Activated naive CD4-positive, alpha-beta T cell (primary cell): ENCODE results near the gene TMEM132D.

Experiments
- DNase-seq, 4 experiments: peaks; one replicate each; lab custom pipeline; 2025; lab: John Stamatoyannopoulos, UW

The TMEM132D gene

DNA sequence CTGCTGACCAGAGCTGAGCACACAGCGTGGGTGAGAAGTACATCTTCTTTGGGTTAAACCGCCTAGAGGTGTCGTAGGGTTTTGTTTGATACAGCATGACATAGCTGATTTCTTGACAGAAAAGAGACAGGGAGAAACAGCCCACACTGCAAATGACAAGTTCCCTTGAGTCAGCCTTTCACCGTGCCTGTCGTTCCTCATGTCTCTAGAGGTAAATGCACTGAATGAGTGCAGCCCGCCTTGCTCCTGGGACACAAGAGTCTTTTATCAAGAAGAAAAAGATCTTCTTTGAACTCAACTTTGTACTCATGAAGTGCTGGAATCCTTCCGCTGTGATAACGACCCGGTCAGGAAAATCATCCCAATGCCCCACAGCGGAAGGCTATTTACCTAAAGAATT is 77.6 kb downstream of the TMEM132D start:
- DNase-seq: no peak

DNA sequence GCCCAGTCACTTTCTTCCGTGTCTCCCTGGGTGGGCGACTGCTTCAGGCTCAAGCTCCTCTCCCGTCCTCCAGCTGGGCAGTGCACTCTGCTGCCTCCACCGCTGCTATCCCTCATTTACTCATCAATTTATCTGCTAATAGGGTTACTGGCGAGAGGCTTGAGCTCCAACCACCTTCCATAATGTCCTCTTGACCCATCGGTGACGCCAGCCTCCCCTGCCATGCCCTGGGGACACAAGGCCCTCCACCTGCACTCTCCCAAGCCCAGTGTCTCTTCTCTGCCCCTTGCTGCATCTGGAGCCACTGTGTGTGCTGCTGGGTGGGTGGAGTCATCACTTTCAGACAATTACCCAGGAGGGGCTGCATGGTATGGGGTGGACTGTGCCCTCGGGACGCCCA is 78.5 kb downstream of the TMEM132D start:
- DNase-seq: no peak

DNA sequence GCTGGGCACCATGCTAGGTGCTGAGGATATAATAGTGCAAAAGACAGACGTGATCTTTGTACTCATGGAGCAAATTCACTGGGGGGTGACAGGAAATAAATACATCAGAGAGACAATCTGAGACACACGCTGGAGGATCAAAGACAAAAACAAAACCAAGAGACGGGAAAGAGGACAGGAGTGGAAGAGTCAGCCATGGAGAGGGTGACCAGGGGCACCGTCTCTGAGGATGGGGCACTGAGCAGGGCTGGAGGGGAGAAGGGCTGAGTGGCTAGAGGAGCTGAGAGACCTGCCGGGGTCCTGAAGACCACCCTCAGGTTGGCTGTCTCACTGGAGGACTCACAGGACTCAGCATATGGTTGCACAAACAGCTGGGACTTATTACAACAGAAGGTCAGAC is 81.9 kb downstream of the TMEM132D start:
- no peak for DNase-seq

DNA sequence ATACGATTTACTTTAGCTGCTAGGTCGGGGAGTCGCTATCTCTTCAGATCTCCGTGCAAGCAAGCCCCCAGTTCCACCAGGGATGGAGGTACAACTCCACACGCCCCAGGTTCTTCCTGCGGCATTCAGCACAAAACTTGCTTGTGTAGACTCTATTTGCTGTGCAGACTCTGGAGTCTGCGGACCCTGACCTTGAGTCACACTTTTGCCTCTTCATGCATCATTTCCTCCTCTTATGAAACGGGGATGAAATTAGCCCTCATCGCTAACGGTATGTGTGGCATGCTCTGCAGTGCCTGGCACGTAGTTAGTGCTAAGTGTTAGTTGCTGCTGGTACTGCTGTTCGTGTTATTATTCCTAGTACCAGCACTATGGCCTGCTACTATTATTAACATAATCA is 84.4 kb downstream of the TMEM132D start:
- DNase-seq: no peak

DNA sequence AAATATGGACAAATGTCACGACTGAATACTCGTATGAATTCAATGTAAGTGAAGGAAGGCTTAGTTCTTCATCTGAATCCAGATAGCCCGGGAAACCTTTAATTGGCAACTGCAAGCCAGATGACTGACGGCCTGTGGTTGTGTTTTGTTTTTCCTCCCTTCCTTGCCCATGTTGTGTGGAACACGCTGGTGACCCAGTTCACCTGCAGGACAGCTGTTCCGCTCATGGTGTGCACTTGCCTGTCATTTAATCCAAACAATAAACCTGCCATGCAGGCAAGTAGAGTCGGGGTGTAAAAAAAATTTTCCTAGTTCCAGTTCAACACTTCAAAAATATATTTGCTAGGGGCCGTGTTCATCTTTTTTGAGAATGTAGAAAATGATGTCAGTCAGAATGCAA is 88.0 kb downstream of the TMEM132D start:
- no peak for DNase-seq

DNA sequence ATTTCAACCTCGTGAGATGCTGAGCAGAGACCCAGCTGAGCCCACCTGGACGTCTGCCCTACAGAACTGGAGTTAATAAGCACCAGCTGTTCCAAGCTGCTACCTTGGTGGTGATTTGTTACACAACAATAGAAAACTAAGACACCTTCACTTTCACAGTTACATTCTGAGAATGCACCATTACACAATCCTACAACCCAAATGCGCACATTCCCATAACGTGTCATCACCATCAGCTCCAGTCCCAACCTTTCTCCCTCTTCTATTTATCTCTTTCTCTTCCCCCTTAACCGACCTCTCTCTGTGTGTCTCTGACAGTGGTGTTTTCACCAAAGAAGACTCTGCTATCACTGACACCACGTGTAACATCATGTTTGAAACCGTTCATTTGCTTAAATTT is 91.9 kb downstream of the TMEM132D start:
- DNase-seq: no peak

DNA sequence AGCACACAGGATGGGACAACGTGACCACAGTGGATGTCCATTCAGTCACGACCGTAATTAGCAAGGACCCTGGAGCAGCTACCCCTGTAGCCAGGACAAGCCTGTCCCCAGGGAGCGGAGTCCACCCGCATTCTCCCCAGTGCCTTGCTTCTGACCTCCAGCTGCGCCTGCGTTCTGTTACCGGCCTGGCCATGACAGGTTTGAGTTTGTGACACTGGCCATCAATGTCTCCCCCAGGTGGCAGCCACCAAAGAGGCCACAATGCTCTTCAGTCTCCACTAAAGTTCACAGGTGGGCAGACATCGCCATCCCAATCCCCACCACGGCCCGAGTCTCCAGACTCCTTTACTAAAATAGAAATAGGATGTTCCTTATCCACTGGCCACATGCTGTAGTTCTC is 96.7 kb downstream of the TMEM132D start:
- DNase-seq: no peak

DNA sequence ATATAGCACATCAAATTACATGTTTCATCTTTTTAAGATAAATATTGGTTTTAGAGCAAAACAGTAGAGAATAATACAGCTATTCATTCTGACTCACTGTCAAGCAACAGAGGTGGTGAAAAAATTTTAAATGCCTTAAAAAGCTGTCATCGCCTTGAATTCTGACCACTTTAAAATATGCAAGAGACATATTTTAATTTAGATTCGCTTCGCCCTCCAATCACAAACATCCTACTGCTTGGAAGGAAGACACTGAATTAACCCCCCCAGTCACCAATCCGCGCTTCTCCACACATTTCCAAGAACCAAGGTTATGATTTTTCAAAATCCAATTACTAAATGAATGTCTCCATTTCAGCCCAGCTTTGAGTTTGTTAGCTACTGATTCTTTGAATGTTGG is 112.4 kb downstream of the TMEM132D start:
- DNase-seq: no peak

DNA sequence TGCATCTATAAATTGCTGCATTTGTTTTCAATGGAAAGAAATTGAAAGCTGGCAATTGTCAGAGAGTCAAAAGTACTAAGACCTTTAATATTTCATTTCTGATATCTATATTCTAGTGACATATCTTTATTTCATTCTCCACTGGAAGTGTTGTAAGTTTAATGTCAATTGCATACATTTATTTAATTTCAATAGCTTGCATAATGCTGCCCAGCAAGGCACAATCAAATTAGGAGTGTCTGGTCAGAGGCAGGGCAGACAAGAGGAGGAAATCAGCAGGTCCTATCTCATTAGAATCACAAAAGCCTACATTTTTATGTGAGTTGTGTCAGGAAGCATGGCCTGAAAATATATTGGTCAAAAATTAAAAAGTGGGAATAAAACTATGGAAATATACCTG is 112.9 kb downstream of the TMEM132D start:
- no peak for DNase-seq

DNA sequence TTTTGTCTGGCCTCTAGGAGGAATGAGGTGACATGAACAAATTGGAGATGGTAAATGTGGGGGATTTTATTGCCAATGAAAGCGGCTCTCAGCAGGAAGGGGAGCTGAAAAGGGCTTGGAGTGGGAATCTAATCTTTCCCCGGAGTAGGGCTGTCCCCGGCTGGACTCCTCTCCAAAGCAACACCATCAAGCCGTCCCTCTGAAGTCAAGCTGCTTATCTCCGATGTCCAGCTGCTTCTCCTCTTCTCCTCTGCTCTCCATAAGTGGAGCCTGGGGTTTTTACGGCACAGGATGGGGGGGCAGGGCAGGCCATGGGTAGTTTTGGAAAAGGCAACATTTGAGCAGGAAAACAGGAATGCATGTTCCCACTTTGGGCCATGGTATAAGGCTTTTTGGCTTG is 113.5 kb downstream of the TMEM132D start:
- DNase-seq: no peak

DNA sequence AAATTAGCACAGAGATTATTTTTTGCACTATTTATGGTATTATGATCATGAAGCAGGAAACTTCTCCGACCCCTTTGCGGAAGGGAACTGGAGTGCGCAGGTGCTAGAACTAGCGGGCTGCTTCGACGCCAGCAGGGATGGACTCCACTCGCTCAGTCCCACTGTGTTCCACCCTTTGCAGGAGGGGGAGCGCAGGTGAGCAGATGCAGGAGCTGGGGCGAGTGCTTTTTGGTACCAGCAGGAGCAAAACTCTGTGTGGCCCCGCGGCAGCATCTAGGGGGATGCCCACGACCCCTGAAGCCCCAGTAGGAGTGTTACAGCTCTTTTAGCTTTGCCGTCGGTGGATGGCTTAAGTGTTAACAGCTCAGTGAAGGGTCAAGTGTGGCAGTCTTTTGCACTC is 113.9 kb downstream of the TMEM132D start:
- DNase-seq: no peak

DNA sequence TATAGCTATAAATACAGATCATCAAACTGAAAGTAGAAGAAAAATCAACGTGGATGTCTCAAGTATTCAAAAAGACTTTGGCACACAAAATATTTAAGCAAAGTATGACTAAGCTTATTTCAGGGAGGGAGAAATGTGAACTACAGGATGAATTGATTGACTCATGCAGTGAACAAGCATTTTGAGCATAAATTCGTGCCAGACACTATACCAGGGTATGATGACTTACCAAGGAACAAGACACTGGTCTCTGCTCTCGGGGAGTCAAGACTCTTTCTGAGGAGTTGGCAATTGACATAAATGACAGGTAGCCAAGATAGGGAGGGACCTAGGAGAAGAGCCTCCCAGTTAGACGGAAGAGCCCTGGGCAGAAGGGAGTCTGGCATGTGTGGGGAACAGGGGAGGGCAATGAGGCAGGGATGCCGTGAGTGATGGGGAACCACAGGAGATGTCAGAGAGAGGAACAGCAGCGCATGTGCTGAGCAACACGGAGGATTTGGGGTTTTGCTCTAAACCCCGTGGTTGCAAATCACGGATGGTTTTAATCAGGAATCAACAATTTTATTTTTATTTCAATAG is 115.2 kb downstream of the TMEM132D start:
- DNase-seq: no peak

DNA sequence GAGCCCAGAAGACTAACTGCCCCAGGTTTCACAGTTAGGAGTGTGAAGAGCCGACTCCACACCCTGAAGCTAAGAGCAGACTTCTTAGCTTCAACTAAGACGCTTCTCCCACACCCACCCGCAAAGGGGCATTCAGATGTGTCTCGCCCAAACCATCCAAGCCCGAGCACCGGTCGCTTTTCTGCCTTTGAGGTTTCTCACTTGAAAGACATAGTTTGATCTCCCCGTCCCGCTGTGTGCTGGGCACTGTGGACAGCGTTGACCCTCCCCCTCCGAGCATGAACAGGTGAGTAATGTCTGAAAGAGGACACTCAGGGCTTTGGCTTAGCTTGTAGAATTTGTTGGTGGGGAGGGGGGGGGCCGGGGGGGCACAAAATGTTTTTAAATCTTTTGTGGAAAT is 123.8 kb downstream of the TMEM132D start:
- DNase-seq: no peak

DNA sequence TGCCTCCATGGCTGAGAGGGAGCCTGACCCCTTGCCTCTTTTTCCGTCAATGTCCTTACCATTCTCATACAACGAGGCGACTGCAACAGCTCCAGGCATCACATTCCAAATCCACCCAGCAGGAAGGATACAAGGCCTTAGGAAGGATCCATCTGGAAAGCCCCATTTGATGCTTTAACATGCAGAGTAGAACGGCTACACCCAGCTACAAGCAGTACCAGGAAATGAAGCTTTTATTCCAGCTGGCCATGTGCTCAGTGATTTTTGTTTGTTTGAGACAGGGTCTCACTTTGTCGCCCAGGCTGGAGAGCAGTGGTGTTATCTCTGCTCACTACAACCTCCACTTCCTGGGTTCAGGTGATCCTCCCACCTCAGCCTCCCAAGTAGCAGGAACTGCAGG is 124.8 kb downstream of the TMEM132D start:
- DNase-seq: no peak

DNA sequence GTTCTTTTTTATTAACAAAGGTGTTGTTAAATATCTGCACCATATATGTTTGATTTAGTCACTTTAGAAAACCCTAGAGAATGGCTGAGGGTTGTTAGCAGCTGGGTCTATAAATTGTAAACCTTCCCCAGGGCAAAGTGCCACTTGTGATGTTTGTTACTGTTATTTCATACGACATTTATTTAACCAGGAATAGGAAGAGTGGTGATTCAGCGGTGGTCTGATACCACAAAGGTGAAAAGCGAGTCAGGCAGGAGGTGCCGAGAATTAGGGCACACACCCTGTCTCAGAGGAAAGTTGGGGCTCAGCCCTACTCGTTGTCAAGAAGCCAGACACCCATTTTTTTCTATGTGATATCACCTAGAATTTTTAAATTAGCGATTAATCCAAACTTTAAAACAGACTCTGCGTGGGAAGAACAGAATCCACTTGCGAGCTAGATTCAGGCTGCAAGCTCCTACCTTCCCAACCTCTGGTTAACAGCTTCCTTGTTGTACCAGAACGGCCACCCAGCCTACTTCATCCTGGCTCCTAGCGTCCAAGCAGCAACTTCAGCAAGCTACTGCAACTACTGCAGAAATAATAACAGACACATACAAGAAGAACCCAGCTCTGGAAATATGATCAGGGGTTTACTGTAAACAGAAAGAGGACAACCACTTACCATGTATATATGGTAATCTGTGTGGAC is 126.7 kb downstream of the TMEM132D start:
- DNase-seq: no peak

DNA sequence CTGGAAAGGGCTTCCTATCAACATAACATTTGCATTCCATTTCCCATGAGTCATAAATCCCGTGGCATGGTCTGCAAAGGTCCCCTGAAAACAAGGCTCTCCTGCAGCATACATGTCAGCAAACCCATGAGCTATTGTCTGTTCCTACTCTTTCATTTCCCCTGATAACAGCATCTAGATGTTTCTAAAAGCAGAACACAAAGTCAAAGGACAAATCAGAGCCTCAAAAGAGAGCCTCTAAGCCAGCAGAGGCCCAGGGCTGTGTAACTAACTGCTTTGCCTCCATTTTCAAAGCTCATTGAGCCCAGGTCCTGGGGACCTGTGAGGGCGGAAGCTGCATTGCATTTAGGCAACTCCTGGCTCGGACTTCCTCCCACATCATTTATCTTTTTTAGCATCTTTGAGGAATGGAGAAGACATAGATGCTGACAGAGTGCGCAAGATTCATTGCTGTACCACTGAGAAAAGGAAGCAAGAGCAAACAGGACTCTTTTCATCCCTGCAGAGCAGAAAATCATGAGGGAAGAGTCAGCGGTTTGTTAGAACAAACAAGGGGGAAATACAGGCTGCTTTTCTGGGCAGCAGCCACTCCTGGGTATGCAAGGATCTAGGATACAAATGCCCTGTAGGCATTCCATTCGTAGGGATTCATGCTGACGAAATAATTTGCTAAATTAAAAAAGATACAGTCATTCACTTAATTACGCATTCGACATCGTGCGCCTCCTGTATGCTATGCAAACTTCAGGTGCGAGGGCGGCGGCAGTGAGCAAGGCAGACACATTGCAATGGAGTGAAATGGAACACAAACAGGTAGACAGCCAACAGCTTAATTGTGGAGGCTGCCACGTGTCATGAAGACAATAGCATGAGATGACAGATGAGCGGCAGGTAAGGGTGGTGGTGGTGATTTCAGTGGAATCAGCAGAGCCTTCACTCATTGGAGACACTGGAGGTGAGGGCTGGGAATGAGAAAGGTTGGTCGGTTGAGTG is 131.0 kb downstream of the TMEM132D start:
- DNase-seq: no peak

DNA sequence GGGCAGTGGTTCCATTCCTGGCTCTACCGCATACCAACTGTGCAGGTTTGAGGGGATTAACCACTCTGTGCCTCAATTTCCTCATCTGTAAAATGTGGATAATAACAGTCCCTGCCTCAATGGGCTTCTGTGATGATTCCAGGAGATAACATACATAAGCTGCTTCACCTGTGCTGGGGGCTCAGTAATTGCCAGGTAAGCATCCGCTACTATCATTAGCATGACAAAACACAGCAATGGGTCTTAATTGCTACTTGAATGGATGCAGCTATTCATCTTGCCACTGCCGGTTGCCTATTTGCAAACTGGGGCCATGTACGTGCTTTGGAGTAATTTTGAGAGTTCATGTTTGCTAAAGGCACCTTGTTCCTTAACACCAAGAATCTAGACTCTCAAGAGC is 132.6 kb downstream of the TMEM132D start:
- DNase-seq: no peak

DNA sequence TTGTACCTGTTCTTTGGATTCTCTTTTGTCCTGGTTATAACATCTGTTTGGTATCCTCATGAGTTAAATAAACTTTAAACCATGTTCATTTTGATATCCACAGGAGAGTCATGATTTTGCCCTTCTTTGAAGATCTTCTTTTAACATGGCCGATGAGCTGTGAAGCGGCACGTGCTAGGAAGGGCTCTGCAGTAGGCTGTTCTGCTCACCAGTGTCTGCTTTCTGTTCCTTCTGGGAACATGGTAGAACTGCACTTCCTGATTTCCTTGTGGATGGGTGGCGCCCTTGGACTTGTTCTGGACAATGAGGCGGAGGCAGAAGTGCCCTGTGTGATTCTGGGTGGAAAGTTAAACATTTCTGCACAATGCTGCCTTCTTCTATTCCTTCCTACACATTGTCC is 138.1 kb downstream of the TMEM132D start:
- no peak for DNase-seq

DNA sequence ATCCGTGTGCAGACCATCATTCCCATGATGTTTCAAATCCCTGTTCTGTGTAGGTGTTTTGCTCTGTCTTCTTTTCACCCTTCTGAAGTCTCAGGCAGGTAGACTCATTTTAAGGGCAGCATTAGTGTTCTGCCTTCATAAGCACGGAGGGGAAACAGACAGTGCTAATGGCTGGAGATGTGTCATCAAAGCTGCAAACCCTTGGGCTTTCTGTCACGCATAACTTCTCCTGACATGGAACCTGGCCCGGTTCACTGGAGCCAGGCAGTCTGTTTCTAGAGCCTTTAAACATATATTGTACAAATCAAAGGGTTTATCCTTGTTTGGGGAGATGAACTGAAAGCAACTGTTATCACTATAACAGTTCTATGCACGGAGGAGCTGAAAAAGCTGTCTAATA is 141.4 kb downstream of the TMEM132D start:
- no peak for DNase-seq

DNA sequence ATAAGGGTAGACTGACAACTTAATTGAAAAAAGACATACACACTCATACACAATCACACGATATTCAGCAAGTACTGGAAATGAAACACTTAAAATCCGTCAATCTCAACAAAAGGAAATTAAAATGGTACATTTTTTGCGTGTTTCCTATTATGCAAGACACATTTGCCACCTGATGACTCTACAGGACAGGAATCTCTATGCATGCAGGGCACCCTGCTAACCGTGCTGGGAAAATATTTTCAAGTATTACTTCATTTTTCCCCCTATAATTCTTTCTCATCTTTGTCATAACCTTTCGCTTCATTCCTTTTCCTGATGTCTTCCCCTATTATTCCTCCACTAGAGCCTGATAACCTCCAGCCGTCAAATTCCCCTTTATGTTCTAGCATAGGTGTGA is 150.2 kb downstream of the TMEM132D start:
- no peak for DNase-seq

DNA sequence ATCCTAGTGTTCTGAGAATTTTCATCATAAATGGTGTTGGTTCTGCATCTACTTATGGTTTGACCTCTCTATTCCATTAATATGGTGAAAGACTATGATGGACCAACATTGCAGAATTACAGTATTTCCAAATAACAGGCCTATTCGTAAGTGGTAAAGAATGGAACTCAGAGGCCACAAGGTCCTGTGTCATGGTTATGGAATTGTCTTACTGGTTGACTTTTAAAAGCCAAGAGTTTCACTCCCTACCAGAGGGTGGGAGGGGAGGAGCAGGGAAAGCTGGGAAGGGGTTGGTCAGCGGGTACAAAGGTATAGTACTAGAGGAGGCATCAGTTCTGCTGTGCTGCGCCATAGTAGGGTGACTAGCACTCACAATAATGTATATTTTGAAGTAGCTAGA is 153.4 kb downstream of the TMEM132D start:
- no peak for DNase-seq

DNA sequence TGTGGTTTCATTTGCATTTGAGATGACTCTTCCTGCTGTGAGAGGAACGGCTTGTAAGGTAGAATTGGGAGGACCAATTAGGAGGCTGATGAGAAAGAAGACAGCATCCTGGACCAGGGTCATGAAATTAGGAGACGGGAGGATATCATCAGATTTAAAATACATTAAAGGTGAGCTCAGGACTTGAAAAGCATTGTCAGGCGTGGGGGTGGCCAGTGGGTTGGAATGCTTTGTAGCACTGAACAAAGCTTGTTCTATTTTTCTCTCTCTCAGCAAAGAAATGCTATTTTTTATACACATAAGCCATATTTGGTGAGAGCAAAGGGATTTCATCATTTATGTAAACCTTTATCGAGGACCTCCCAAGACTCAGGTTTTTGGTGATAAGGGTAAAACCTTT is 157.5 kb downstream of the TMEM132D start:
- DNase-seq: no peak

DNA sequence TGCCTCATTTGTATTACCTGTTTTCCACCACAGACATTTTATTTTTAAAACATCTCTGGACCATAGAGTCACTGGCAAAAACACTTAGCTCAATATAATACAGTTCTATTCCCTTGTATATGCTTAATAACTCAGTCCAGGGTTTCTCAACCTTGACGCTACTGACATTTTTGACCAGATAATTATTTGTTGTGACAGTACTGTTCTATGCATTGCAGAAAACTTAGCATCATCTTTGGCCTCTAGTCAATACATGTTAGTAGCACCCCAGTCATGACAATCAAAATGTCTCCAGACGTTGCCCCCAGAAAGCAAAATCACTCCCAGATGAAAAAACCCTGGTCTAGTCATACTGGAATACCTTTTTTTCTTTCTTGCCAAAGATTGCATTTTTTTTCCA is 174.7 kb downstream of the TMEM132D start:
- DNase-seq: no peak
